ENCODE results near the gene DXO.

DNA sequence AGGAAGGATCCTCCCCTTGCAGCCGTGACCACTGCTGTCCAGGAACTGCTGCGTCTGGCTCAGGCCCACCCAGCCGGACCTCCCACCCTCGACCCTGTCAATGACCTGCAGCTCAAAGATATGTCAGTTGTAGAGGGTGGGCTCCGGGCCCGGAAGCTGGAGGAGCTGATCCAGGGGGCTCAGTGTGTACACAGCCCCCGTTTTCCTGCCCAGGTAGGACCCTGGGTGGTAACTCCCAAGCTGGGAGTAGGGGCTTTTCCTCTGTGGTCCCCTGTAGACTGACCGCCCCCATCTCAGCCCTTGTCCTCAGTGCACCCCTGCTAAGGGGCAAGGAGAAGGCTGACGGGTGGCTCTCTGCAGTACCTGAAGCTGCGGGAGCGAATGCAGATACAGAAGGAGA lies 3.6 kb downstream of the DXO start:
- no peak for TF ChIP-seq POLR2A (IDR thresholded peaks at IDR 0.05; ENCODE audit: borderline replicate concordance, extremely low read depth, insufficient read depth, insufficient read length)
- no peak for TF ChIP-seq JUND (IDR thresholded peaks at IDR 0.05)
- TF ChIP-seq, protein P1, sequence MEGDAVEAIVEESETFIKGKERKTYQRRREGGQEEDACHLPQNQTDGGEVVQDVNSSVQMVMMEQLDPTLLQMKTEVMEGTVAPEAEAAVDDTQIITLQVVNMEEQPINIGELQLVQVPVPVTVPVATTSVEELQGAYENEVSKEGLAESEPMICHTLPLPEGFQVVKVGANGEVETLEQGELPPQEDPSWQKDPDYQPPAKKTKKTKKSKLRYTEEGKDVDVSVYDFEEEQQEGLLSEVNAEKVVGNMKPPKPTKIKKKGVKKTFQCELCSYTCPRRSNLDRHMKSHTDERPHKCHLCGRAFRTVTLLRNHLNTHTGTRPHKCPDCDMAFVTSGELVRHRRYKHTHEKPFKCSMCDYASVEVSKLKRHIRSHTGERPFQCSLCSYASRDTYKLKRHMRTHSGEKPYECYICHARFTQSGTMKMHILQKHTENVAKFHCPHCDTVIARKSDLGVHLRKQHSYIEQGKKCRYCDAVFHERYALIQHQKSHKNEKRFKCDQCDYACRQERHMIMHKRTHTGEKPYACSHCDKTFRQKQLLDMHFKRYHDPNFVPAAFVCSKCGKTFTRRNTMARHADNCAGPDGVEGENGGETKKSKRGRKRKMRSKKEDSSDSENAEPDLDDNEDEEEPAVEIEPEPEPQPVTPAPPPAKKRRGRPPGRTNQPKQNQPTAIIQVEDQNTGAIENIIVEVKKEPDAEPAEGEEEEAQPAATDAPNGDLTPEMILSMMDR (IDR thresholded peaks at IDR 0.05 in 2 of 3, conservative IDR thresholded peaks at IDR 0.05 in 1 of 3; ENCODE audit: borderline replicate concordance in 1 of 3, insufficient read depth in 1 of 3, low read depth in 2 of 3, low read length in 2 of 3), result no peak
- no peak for TF ChIP-seq EZH2phosphoT487 (IDR thresholded peaks at IDR 0.05; ENCODE audit: borderline replicate concordance)
- TF ChIP-seq, protein P2, sequence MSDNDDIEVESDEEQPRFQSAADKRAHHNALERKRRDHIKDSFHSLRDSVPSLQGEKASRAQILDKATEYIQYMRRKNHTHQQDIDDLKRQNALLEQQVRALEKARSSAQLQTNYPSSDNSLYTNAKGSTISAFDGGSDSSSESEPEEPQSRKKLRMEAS (IDR thresholded peaks at IDR 0.05), result no peak
- TF ChIP-seq EZH2 (IDR thresholded peaks at IDR 0.05), result no peak
